Keratinocyte (primary cell): ENCODE results near the gene CSHL1. TPM values are rescaled to one million over a fixed set of nuclear protein-coding genes. Genes with fewer than 3 reads are reported as not detected.
"Not testable (repeated sequence)": the region's sequence is repeated elsewhere in the genome, so short reads cannot be mapped to it uniquely, and the experiment has no call there.

ENCODE experiments used
- DNase-seq: peaks from one replicate; pipeline ENCODE4 v3.0.0-alpha.2; 2011; ENCODE audit warnings: low read depth, missing footprints, low spot score
- FAIRE-seq: peaks from 2 replicates; lab custom pipeline; 2011; peaks lifted over from hg19 to GRCh38; lab: Jason Lieb, UNC
- H2AFZ ChIP-seq: 2 replicates; pipeline ENCODE4 v1.6.0; 2012; ENCODE audit warnings: low read length, control low read depth, inconsistent platforms; ENCODE audit not compliant: control insufficient read depth
- H3K27ac ChIP-seq: 2 replicates; pipeline ENCODE4 v1.5.1; 2011; ENCODE audit warnings: low read length; ENCODE audit not compliant: control insufficient read depth, insufficient read depth
- H3K27me3 ChIP-seq: 3 replicates; pipeline ENCODE4 v1.6.0; 2011; ENCODE audit warnings: low read length; ENCODE audit not compliant: control insufficient read depth, insufficient read depth; ENCODE audit errors: extremely low read depth
- H3K36me3 ChIP-seq, 2 experiments: 2 replicates in 1 of 2; 3 replicates in 1 of 2; pipeline ENCODE4 v1.5.1; 2011; ENCODE audit warnings: low read length in 2 of 2, mild to moderate bottlenecking in 1 of 2; ENCODE audit not compliant: control insufficient read depth in 2 of 2, insufficient read depth in 2 of 2; ENCODE audit errors: extremely low read depth in 1 of 2
- H3K4me1 ChIP-seq: 3 replicates; pipeline ENCODE4 v1.5.1; 2011; ENCODE audit warnings: low read length; ENCODE audit not compliant: control insufficient read depth, insufficient read depth; ENCODE audit errors: extremely low read depth
- H3K4me2 ChIP-seq: 3 replicates; pipeline ENCODE4 v1.6.0; 2011; ENCODE audit warnings: low read depth, low read length; ENCODE audit not compliant: control insufficient read depth, insufficient read depth; ENCODE audit errors: extremely low read depth
- H3K4me3 ChIP-seq, 3 experiments: fragments of 200-600 bp in 1 of 3; sonication (generic) in 1 of 3; 2 replicates in 2 of 3; 3 replicates in 1 of 3; pipeline ENCODE4 v1.5.1; 2011 to 2016; ENCODE audit warnings: low read length in 3 of 3, mild to moderate bottlenecking in 3 of 3, control low read depth in 2 of 3, inconsistent platforms in 1 of 3, low read depth in 1 of 3, mixed read lengths in 1 of 3, mixed run types in 1 of 3, moderate library complexity in 1 of 3; ENCODE audit not compliant: control insufficient read depth in 2 of 3, insufficient read depth in 2 of 3; ENCODE audit errors: extremely low read depth in 1 of 3
- H3K79me2 ChIP-seq: 2 replicates; pipeline ENCODE4 v1.6.0; 2012; ENCODE audit warnings: low read length; ENCODE audit not compliant: control insufficient read depth, insufficient read depth
- H3K9ac ChIP-seq: 3 replicates; pipeline ENCODE4 v1.6.0; 2011; ENCODE audit warnings: low read length; ENCODE audit not compliant: control insufficient read depth, insufficient read depth; ENCODE audit errors: extremely low read depth
- H3K9me1 ChIP-seq: 3 replicates; pipeline ENCODE4 v1.6.0; 2011; ENCODE audit warnings: low read length; ENCODE audit not compliant: control insufficient read depth, insufficient read depth; ENCODE audit errors: extremely low read depth
- H3K9me3 ChIP-seq: 2 replicates; pipeline ENCODE4 v1.5.1; 2012; ENCODE audit warnings: low read depth, low read length; ENCODE audit not compliant: control insufficient read depth
- H4K20me1 ChIP-seq: 3 replicates; pipeline ENCODE4 v1.6.0; 2011; ENCODE audit warnings: low read length; ENCODE audit not compliant: control insufficient read depth, insufficient read depth; ENCODE audit errors: extremely low read depth
- EZH2 ChIP-seq: IDR thresholded peaks from one replicate; pipeline ENCODE4 v1.6.1; 2012; ENCODE audit warnings: inconsistent platforms, mild to moderate bottlenecking, low read length, moderate library complexity
- dilution Hi-C: fragments of 300-500 bp; cut with MboI; formaldehyde crosslinking; loops from one replicate; pipeline ENCODE4 v1.7.0; 2020; ENCODE audit warnings: low sequenced_read_pairs; ENCODE audit not compliant: extremely low pct_ligation_motif_present
- polyA plus RNA-seq, 5 experiments: library from polyadenylated mRNA; depleted of rRNA in 3 of 5; stranded (reverse) in 3 of 5; stranded (forward) in 1 of 5; unstranded in 1 of 5; fragments of >200 nt; gene quantifications; 1 replicate in 1 of 5; 2 replicates in 3 of 5; 3 replicates in 1 of 5; pipeline versions ENCODE4 v1.2.1 to v1.2.3, GENCODE V29; 2011 to 2012; ENCODE audit warnings: missing spikeins in 2 of 5, low read depth in 1 of 5, low replicate concordance in 1 of 5
- TF ChIP-seq, protein P1 (sequence below), 3 experiments: IDR thresholded peaks in 1 of 3; conservative IDR thresholded peaks in 1 of 3; optimal IDR thresholded peaks in 1 of 3; 2 replicates in 2 of 3; 3 replicates in 1 of 3; pipeline versions ENCODE3 to v1.5.1; 2011; ENCODE audit warnings: low read length in 3 of 3, mild to moderate bottlenecking in 3 of 3, moderate library complexity in 2 of 3, control low read depth in 1 of 3, inconsistent platforms in 1 of 3; ENCODE audit not compliant: insufficient read depth in 2 of 3; ENCODE audit errors: extremely low read depth in 1 of 3

Gene CSHL1
- polyA plus RNA-seq, 1 donor (not counting 4 experiments of a cell fraction or from before 2014, with no cell fraction given) = not detected

GRCh38 chr17:63881935-63882601 is 29.0 kb downstream of the CSHL1 start, which contains the start of gene GH2:
TSS of gene GH2 (minus strand) at chr17:63881944. CDS start at chr17:63881801, 143 bp downstream.
- dilution Hi-C loops = no loop called here
- Histone ChIP-seq H3K9me1 (no peaks in the 10 kb centered on the region), H3K27me3 (no peaks in the 10 kb centered on the region), H3K4me2 (no peak within 1 kb of the TSS), H3K9me3 (no peaks in the 10 kb centered on the region), H3K4me3 (no peak within 1 kb of the TSS), H3K79me2 (no peaks in the 10 kb centered on the region), H4K20me1 (no peaks in the 10 kb centered on the region), H2AFZ (no peak within 1 kb of the TSS), H3K27ac (no peak within 1 kb of the TSS), H3K4me1 (no peaks in the 10 kb centered on the region), H3K9ac (no peak within 1 kb of the TSS), H3K36me3 (no peaks in the 10 kb centered on the region)
- FAIRE-seq = no peak
- DNase-seq = no peak
- TF ChIP-seq, protein P1, sequence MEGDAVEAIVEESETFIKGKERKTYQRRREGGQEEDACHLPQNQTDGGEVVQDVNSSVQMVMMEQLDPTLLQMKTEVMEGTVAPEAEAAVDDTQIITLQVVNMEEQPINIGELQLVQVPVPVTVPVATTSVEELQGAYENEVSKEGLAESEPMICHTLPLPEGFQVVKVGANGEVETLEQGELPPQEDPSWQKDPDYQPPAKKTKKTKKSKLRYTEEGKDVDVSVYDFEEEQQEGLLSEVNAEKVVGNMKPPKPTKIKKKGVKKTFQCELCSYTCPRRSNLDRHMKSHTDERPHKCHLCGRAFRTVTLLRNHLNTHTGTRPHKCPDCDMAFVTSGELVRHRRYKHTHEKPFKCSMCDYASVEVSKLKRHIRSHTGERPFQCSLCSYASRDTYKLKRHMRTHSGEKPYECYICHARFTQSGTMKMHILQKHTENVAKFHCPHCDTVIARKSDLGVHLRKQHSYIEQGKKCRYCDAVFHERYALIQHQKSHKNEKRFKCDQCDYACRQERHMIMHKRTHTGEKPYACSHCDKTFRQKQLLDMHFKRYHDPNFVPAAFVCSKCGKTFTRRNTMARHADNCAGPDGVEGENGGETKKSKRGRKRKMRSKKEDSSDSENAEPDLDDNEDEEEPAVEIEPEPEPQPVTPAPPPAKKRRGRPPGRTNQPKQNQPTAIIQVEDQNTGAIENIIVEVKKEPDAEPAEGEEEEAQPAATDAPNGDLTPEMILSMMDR (optimal IDR thresholded peaks at IDR 0.05 in 1 of 3, IDR thresholded peaks at IDR 0.05 in 1 of 3, conservative IDR thresholded peaks at IDR 0.05 in 1 of 3; ENCODE audit: extremely low read depth in 1 of 3, insufficient read depth in 2 of 3, low read length in 3 of 3) = peak; percentile 67 to 80 (median 78)
- TF ChIP-seq EZH2 = no peak

GRCh38 chr17:63881337-63881736 is 29.7 kb downstream of the CSHL1 start:
- H3K4me3 ChIP-seq, H3K79me2 ChIP-seq, H3K27ac ChIP-seq, H3K4me1 ChIP-seq, H3K9ac ChIP-seq, DNase-seq, dilution Hi-C loops, H2AFZ ChIP-seq, FAIRE-seq, H4K20me1 ChIP-seq, H3K9me3 ChIP-seq, H3K9me1 ChIP-seq, H3K36me3 ChIP-seq, H3K27me3 ChIP-seq, H3K4me2 ChIP-seq: not testable (repeated sequence)

GRCh38 chr17:63880706-63881105 is 30.4 kb downstream of the CSHL1 start:
- Histone ChIP-seq H3K9me3 (no peaks in the 10 kb centered on the region), H3K79me2 (no peaks in the 10 kb centered on the region), H3K27me3 (no peaks in the 10 kb centered on the region), H4K20me1 (no peaks in the 10 kb centered on the region), H3K4me1 (no peaks in the 10 kb centered on the region), H3K27ac (no peak overlapping the region), H2AFZ (no peak overlapping the region), H3K9ac (no peak overlapping the region), H3K9me1 (no peaks in the 10 kb centered on the region), H3K36me3 (no peaks in the 10 kb centered on the region), H3K4me3 (no peak overlapping the region), H3K4me2 (no peak overlapping the region)
- DNase-seq (no peak), FAIRE-seq (no peak)
- TF ChIP-seq, protein P1 (optimal IDR thresholded peaks at IDR 0.05 in 1 of 3, IDR thresholded peaks at IDR 0.05 in 1 of 3, conservative IDR thresholded peaks at IDR 0.05 in 1 of 3; ENCODE audit: extremely low read depth in 1 of 3, insufficient read depth in 2 of 3, low read length in 3 of 3) = no peak
- TF ChIP-seq EZH2 = no peak
- dilution Hi-C loops = no loop called here

DNA sequence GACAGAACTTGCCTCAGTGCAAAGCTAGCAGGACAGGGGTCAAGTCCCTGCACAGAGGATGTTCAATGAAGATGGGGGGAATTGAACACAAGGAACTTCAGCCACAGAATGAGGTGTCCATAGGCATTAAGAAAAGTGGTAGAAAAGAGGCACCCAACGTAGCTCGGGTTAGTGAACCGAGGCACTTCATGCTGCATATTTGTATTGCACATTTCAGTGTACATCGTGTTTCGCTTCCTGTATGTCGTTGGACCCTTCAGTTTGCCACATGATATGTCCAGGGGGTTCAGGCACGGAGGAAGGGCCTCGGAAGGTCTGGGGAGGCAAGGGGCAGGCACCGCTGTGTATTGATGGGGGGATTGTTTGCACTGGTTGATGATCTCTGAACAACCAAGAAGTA is 32.6 kb downstream of the CSHL1 start:
- H3K9ac ChIP-seq, H3K4me3 ChIP-seq, H3K4me2 ChIP-seq, H3K36me3 ChIP-seq, H3K9me1 ChIP-seq, FAIRE-seq, H4K20me1 ChIP-seq, DNase-seq, H3K79me2 ChIP-seq, H3K4me1 ChIP-seq, H3K27me3 ChIP-seq, H3K27ac ChIP-seq, dilution Hi-C loops, H2AFZ ChIP-seq, H3K9me3 ChIP-seq: not testable (repeated sequence)
